IPS-18a (cell line): ENCODE measurements around the gene LMX1B.

Experiments
- H3K27ac ChIP-seq: one replicate; pipeline ENCODE4 v1.5.1; 2013; ENCODE audit warnings: low read length
- H3K27me3 ChIP-seq: one replicate; pipeline ENCODE4 v1.6.1; 2013; ENCODE audit warnings: mild to moderate bottlenecking, low read length; ENCODE audit not compliant: control insufficient read depth, insufficient read depth
- H3K36me3 ChIP-seq: one replicate; pipeline ENCODE4 v1.6.1; 2013; ENCODE audit warnings: low read depth, low read length; ENCODE audit not compliant: control insufficient read depth
- H3K4me1 ChIP-seq: one replicate; pipeline ENCODE4 v1.6.1; 2013; ENCODE audit warnings: low read depth, low read length; ENCODE audit not compliant: control insufficient read depth
- H3K4me3 ChIP-seq: one replicate; pipeline ENCODE4 v1.5.1; 2013; ENCODE audit warnings: low read length
- H3K9ac ChIP-seq: one replicate; pipeline ENCODE4 v1.6.1; 2013; ENCODE audit warnings: mild to moderate bottlenecking, low read length, moderate library complexity
- H3K9me3 ChIP-seq: one replicate; pipeline ENCODE4 v1.6.1; 2013; ENCODE audit warnings: low read depth, low read length; ENCODE audit not compliant: control insufficient read depth

The LMX1B gene

GRCh38 chr9:126735482-126735881 is 121.8 kb downstream of the LMX1B start:
- no peaks in the 10 kb centered on the region for H3K27me3 ChIP-seq
- H3K9ac ChIP-seq: no peak overlapping the region
- no peak overlapping the region for H3K27ac ChIP-seq
- H3K9me3 ChIP-seq: no peaks in the 10 kb centered on the region
- H3K4me3 ChIP-seq: no peak overlapping the region
- no peaks in the 10 kb centered on the region for H3K36me3 ChIP-seq
- H3K4me1 ChIP-seq: no peaks in the 10 kb centered on the region

GRCh38 chr9:126738553-126738952 is 124.8 kb downstream of the LMX1B start:
- H3K27me3 ChIP-seq: peaks cover 4% of the 10 kb centered on the region
- no peaks in the 10 kb centered on the region for H3K36me3 ChIP-seq
- H3K4me3 ChIP-seq: no peak overlapping the region
- no peak overlapping the region for H3K9ac ChIP-seq
- no peaks in the 10 kb centered on the region for H3K4me1 ChIP-seq
- H3K27ac ChIP-seq: no peak overlapping the region
- no peaks in the 10 kb centered on the region for H3K9me3 ChIP-seq

- H3K27me3 ChIP-seq: peaks cover 4% of the 10 kb centered on the region
- no peak overlapping the region for H3K4me3 ChIP-seq
Observed at GRCh38 chr9:126743041-126743440, 129.3 kb downstream of the LMX1B start.

GRCh38 chr9:126745574-126746411 is 132.1 kb downstream of the LMX1B start:
- Histone ChIP-seq H3K4me3 (no peak overlapping the region), H3K4me1 (no peaks in the 10 kb centered on the region), H3K36me3 (no peaks in the 10 kb centered on the region), H3K27ac (no peak overlapping the region), H3K27me3 (peaks cover 4% of the 10 kb centered on the region), H3K9ac (no peak overlapping the region), H3K9me3 (no peaks in the 10 kb centered on the region)

More at GRCh38 chr9:126743041-126743440, 129.3 kb downstream of the LMX1B start:
- Histone ChIP-seq H3K9ac (no peak overlapping the region), H3K4me1 (no peaks in the 10 kb centered on the region), H3K9me3 (no peaks in the 10 kb centered on the region), H3K36me3 (no peaks in the 10 kb centered on the region), H3K27ac (no peak overlapping the region)
